Activated CD8-positive, alpha-beta T cell treated with anti-CD3 and anti-CD28 coated beads for 36 hours (primary cell): ENCODE results near the gene PUM1. TPM values are rescaled to one million over a fixed set of nuclear protein-coding genes. Genes with fewer than 3 reads are reported as not detected.

Experiments
- ATAC-seq: fragments of 200-7000 bp; cut with Tn5 transposase; one replicate; pipeline ENCODE4 v1.10.0; 2021; ENCODE audit warnings: mild to moderate bottlenecking, moderate library complexity
- CTCF ChIA-PET: fragments of 350-600 bp; sonication (Branson Sonifier 250); formaldehyde crosslinking; loops from one replicate; lab custom pipeline; 2021; ENCODE audit warnings: antibody characterized with exemption; lab: Charles Lee
- POLR2A ChIA-PET: fragments of 350-600 bp; sonication (Branson Sonifier 250); formaldehyde crosslinking; loops from one replicate; lab custom pipeline; 2021; ENCODE audit warnings: antibody characterized with exemption; lab: Charles Lee
- DNase-seq: peaks from one replicate; pipeline ENCODE4 v3.0.0-alpha.2; 2020
- H3K27ac Mint-ChIP-seq: one replicate; pipeline ENCODE4 v1.8.0; 2021; ENCODE audit warnings: mild to moderate bottlenecking, mixed read lengths
- H3K27me3 Mint-ChIP-seq: one replicate; pipeline ENCODE4 v1.8.0; 2021; ENCODE audit warnings: mixed read lengths
- H3K36me3 Mint-ChIP-seq: one replicate; pipeline ENCODE4 v1.8.0; 2021; ENCODE audit warnings: low read depth, mixed read lengths
- H3K4me1 Mint-ChIP-seq: one replicate; pipeline ENCODE4 v1.8.0; 2021; ENCODE audit warnings: low read depth, mixed read lengths
- H3K4me3 Mint-ChIP-seq: one replicate; pipeline ENCODE4 v1.8.0; 2021; ENCODE audit warnings: mild to moderate bottlenecking, moderate library complexity, mixed read lengths
- H3K9me3 Mint-ChIP-seq: one replicate; pipeline ENCODE4 v1.8.0; 2021; ENCODE audit warnings: mixed read lengths
- intact Hi-C: fragments of 100-400 bp; cut with micrococcal nuclease; formaldehyde crosslinking; loops from one replicate; pipeline ENCODE4 v1.10.0; 2022
- total RNA-seq, 2 experiments: library from RNA; stranded (reverse); gene quantifications; one replicate each; pipeline ENCODE4 v1.2.3, GENCODE V29; 2021
- TF ChIP-seq, protein P1 (sequence below): fragments of 200-600 bp; IDR thresholded peaks from one replicate; pipeline ENCODE4 v1.8.0; 2022; ENCODE audit warnings: antibody characterized with exemption, mild to moderate bottlenecking

The PUM1 gene
- total RNA-seq, 2 experiments from 2014 or later, result 98.0 to 99.0 TPM

DNA sequence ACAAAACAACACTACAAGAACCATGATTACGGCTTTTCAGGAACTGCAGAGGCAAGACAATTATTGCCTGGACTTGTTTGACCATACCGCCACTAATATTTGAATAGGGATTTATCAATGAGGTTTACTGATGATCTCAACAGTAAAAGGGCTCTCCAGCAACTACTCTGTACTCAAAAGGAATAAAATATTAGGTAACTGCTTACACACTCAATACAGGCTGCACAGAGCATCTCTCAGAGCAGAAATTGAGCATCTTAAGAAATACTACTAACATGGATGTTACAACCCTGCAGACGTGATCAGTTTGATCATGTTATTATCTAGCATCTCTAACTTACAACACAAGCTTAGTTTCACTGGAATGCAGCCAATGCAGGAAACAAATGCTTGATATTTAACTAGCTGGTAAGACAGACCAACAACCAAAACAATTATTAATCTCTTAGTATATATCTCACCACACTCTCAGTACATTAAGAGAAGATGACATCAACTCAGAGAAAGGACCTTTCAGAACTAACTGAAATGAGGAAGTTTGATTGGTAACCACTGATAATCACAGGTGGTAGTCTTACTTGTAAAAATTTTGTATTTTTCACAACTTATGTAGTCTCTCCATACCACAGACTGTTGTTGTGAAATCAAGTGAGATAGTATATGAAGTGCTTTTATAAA lies 52.2 kb downstream of the PUM1 start:
- no peak for ATAC-seq
- Mint-ChIP-seq H3K4me3 (no peak overlapping the region), H3K4me1 (peaks cover 69% of the 10 kb centered on the region), H3K9me3 (no peaks in the 10 kb centered on the region), H3K27me3 (no peaks in the 10 kb centered on the region), H3K27ac (peak overlapping the region; percentile 13), H3K36me3 (peaks cover 25% of the 10 kb centered on the region)
- CTCF ChIA-PET, result interaction anchor here (1.1 kb wide), 1 partner anchor 8 kb away, joined by 3 read pairs; no protein-coding TSS in a partner anchor
- TF ChIP-seq, protein P1, sequence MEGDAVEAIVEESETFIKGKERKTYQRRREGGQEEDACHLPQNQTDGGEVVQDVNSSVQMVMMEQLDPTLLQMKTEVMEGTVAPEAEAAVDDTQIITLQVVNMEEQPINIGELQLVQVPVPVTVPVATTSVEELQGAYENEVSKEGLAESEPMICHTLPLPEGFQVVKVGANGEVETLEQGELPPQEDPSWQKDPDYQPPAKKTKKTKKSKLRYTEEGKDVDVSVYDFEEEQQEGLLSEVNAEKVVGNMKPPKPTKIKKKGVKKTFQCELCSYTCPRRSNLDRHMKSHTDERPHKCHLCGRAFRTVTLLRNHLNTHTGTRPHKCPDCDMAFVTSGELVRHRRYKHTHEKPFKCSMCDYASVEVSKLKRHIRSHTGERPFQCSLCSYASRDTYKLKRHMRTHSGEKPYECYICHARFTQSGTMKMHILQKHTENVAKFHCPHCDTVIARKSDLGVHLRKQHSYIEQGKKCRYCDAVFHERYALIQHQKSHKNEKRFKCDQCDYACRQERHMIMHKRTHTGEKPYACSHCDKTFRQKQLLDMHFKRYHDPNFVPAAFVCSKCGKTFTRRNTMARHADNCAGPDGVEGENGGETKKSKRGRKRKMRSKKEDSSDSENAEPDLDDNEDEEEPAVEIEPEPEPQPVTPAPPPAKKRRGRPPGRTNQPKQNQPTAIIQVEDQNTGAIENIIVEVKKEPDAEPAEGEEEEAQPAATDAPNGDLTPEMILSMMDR, result no peak
- POLR2A ChIA-PET, result interaction anchor here (0.8 to 1.3 kb wide), 3 partner anchors 28 to 54 kb away, joined by 3 to 4 read pairs (median 3); partner anchors contain the start of gene PUM1
- DNase-seq, result no peak
- intact Hi-C loops, result loop anchor here (10.0 kb wide), 1 partner anchor 51 kb away; the partner anchor contains the start of gene PUM1

DNA sequence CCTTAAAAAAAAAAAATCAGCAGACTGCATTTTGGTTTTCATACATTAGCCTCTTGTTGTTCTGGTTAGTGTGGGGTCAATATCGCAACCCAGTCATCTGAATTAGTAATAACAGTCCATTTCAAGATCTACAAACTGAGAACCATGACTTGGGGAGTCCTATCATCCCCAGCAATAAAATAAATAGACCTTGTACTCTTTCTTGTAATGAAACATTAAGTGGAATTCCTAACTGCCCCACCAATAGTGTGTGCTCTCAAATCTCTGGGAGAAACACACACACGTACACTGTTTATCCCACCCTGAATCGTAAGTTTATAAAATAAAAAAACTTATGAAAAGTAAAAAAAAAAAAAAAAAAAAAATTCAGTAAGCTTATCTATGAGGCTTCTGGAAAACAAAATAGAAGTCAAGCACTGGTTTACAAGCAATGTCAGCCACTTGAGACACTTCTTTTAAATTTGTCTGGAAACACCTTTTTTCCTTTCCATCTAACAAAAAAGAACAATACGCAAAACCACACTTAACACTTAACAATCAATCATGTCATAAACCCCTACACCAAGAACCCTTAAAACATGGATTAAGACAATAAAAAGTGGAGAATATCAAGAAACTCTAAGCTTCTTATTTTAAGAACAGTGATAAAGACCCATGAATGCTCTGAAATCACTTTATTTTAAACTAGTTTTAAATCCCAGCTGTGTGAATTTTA lies 53.1 kb downstream of the PUM1 start:
- intact Hi-C loops, result loop anchor here (10.0 kb wide), 1 partner anchor 52 kb away; the partner anchor contains the start of gene PUM1

DNA sequence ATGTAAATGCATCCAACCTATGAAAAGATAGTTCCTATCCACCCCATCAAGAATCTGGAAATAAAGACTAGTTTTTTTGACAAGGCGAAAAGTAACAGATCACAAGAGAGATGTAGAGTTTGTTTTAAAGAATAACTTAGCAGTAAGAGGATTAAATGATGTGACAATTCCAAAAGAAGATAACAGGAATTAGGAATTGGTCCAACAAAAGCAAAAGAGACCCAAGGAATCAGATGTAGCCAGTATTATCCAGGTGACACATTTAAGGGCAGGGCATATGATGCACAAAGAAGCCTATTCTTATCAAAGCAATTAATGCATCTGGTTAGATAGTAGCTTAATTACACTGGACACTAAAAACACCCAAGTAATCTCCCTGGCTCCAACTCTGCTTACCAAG lies 53.8 kb downstream of the PUM1 start:
- peaks cover 74% of the 10 kb centered on the region for H3K4me1 Mint-ChIP-seq
- H3K4me3 Mint-ChIP-seq, result no peak overlapping the region
- ChIA-PET POLR2A (interaction anchor here (1.9 to 2.5 kb wide), 2 partner anchors 10 to 53 kb away, joined by 5 to 16 read pairs; partner anchors contain the start of gene PUM1), CTCF (interaction anchor here (1.1 kb wide), 1 partner anchor 21 kb away, joined by 3 read pairs; no protein-coding TSS in a partner anchor)
- H3K9me3 Mint-ChIP-seq, result no peaks in the 10 kb centered on the region
- H3K36me3 Mint-ChIP-seq, result peaks cover 23% of the 10 kb centered on the region
- DNase-seq (no peak), ATAC-seq (no peak)
- no peaks in the 10 kb centered on the region for H3K27me3 Mint-ChIP-seq
- H3K27ac Mint-ChIP-seq, result no peak overlapping the region
- TF ChIP-seq, protein P1, result no peak
- intact Hi-C loops, result loop anchor here (10.0 kb wide), 1 partner anchor 53 kb away; the partner anchor contains the start of gene PUM1

More for the DNA sequence above, 53.1 kb downstream of the PUM1 start:
- POLR2A ChIA-PET, result no interaction called here
- peaks cover 74% of the 10 kb centered on the region for H3K4me1 Mint-ChIP-seq
- H3K4me3 Mint-ChIP-seq, result no peak overlapping the region
- H3K27me3 Mint-ChIP-seq, result no peaks in the 10 kb centered on the region
- CTCF ChIA-PET, result interaction anchor here (1.1 kb wide), 1 partner anchor 22 kb away, joined by 3 read pairs; no protein-coding TSS in a partner anchor
- no peak overlapping the region for H3K27ac Mint-ChIP-seq
- TF ChIP-seq, protein P1, result no peak
- DNase-seq (no peak), ATAC-seq (no peak)
- H3K9me3 Mint-ChIP-seq, result no peaks in the 10 kb centered on the region
- peaks cover 26% of the 10 kb centered on the region for H3K36me3 Mint-ChIP-seq

DNA sequence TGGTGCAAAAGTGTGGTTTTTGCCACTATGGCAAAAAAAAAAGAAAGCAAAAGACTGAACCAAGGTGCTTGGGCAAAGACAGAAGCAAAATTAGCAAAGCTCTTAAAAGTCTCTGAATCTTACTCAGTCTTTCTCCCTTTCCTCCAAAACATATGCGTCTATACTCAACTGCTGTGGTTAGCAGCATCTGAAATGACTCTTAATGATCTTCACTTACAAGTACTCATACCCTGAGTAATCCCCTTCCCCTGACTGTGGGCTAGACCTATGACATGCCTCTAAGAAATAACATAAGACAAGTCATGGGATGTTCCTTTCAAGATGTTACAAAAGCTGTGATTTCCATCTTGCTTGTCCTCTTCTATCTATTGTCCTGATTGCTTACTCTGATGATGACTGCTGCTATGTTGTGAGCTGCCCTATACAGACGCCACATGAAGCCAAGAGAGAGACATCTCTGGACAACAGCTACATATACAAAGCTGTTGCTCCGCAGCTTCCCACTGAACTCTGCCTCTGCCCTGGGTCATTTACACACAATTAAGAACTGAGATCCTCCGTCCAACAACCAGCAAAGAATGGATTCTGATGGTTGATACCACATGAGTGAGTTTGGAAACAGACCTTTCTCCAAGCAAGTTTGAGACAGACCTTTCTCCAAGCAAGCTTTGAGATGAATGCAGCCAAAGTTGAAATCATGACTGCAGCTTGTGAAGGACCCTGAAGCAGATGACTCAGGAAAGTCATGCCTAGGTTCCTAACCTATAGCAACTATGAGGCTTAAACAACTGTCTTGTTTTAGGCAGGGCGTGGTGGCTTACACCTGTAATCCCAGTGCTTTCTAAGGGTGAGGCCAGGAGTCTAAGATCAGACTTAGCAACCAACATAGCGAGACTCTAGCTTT lies 55.2 kb downstream of the PUM1 start:
- ChIA-PET CTCF (interaction anchor here (0.6 to 1.8 kb wide), 4 partner anchors 11 to 779 kb away, joined by 3 to 7 read pairs (median 4); no protein-coding TSS in a partner anchor), POLR2A (interaction anchor here (0.6 to 2.5 kb wide), 10 partner anchors 11 to 287 kb away, joined by 3 to 16 read pairs (median 4); partner anchors contain the start of gene PUM1)
- TF ChIP-seq, protein P1, result no peak
- Mint-ChIP-seq H3K27ac (peak overlapping the region; percentile 89), H3K4me1 (peaks cover 75% of the 10 kb centered on the region), H3K27me3 (no peaks in the 10 kb centered on the region), H3K4me3 (no peak overlapping the region), H3K36me3 (peaks cover 29% of the 10 kb centered on the region), H3K9me3 (no peaks in the 10 kb centered on the region)
- ATAC-seq (peak; percentile 97), DNase-seq (peak; percentile 64)
- intact Hi-C loops, result loop anchor here (10.0 kb wide), 1 partner anchor 54 kb away; the partner anchor contains the start of gene PUM1
